Liver (tissue), 3 donors: Measurements from ENCODE around the gene PRKCD.

Source experiments
- CTCF ChIP-seq: fragments of 150-350 bp; IDR thresholded peaks from 2 replicates; pipeline ENCODE4 v1.5.1; 2017; ENCODE audit warnings: improper control_type of control experiment, low read depth, low read length; ENCODE audit not compliant: missing input control
- EGR1 ChIP-seq, 2 donors: IDR thresholded peaks; 2 replicates each; pipeline ENCODE4 v1.6.1; 2016 to 2018; ENCODE audit warnings: antibody characterized with exemption in 2 of 2, low read depth in 2 of 2
- MAX ChIP-seq: IDR thresholded peaks from 2 replicates; pipeline ENCODE4 v1.6.1; 2016; ENCODE audit warnings: antibody characterized with exemption
- NR2F2 ChIP-seq: IDR thresholded peaks from 2 replicates; pipeline ENCODE4 v1.6.1; 2016; ENCODE audit warnings: antibody characterized with exemption
- TF ChIP-seq, protein P1 (sequence below): IDR thresholded peaks from 2 replicates; pipeline ENCODE4 v1.6.1; 2016; ENCODE audit warnings: antibody characterized with exemption
- TF ChIP-seq, protein P2 (sequence below): IDR thresholded peaks from 2 replicates; pipeline ENCODE4 v1.6.1; 2016; ENCODE audit warnings: antibody characterized with exemption, mild to moderate bottlenecking
- donor health status: healthy.
- donor health status: healthy.

- TF ChIP-seq, protein P1, sequence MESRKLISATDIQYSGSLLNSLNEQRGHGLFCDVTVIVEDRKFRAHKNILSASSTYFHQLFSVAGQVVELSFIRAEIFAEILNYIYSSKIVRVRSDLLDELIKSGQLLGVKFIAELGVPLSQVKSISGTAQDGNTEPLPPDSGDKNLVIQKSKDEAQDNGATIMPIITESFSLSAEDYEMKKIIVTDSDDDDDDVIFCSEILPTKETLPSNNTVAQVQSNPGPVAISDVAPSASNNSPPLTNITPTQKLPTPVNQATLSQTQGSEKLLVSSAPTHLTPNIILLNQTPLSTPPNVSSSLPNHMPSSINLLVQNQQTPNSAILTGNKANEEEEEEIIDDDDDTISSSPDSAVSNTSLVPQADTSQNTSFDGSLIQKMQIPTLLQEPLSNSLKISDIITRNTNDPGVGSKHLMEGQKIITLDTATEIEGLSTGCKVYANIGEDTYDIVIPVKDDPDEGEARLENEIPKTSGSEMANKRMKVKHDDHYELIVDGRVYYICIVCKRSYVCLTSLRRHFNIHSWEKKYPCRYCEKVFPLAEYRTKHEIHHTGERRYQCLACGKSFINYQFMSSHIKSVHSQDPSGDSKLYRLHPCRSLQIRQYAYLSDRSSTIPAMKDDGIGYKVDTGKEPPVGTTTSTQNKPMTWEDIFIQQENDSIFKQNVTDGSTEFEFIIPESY: no peak
- TF ChIP-seq CTCF (no peak), EGR1 (IDR thresholded peaks at IDR 0.05; ENCODE audit: low read depth in 2 of 2) (no peak), NR2F2 (no peak), MAX (no peak)
- TF ChIP-seq, protein P2, sequence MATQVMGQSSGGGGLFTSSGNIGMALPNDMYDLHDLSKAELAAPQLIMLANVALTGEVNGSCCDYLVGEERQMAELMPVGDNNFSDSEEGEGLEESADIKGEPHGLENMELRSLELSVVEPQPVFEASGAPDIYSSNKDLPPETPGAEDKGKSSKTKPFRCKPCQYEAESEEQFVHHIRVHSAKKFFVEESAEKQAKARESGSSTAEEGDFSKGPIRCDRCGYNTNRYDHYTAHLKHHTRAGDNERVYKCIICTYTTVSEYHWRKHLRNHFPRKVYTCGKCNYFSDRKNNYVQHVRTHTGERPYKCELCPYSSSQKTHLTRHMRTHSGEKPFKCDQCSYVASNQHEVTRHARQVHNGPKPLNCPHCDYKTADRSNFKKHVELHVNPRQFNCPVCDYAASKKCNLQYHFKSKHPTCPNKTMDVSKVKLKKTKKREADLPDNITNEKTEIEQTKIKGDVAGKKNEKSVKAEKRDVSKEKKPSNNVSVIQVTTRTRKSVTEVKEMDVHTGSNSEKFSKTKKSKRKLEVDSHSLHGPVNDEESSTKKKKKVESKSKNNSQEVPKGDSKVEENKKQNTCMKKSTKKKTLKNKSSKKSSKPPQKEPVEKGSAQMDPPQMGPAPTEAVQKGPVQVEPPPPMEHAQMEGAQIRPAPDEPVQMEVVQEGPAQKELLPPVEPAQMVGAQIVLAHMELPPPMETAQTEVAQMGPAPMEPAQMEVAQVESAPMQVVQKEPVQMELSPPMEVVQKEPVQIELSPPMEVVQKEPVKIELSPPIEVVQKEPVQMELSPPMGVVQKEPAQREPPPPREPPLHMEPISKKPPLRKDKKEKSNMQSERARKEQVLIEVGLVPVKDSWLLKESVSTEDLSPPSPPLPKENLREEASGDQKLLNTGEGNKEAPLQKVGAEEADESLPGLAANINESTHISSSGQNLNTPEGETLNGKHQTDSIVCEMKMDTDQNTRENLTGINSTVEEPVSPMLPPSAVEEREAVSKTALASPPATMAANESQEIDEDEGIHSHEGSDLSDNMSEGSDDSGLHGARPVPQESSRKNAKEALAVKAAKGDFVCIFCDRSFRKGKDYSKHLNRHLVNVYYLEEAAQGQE: no peak
Observed at GRCh38 chr3:53156368-53156834, 4.6 kb upstream of the PRKCD start.
